Astrocyte (in vitro differentiated cells and primary cell): ENCODE data around the gene NECTIN1. TPM values are rescaled to one million over a fixed set of nuclear protein-coding genes. Genes with fewer than 3 reads are reported as not detected.

Source experiments
- DNase-seq: peaks from one replicate; pipeline ENCODE4 v3.0.0-alpha.2; 2010; ENCODE audit warnings: low read depth
- FAIRE-seq: peaks from 2 replicates; lab custom pipeline; 2011; peaks lifted over from hg19 to GRCh38; lab: Jason Lieb, UNC
- H2AFZ ChIP-seq: 2 replicates; pipeline ENCODE4 v1.6.0; 2012; ENCODE audit warnings: low read depth, low read length, inconsistent platforms
- H3K27ac ChIP-seq: 2 replicates; pipeline ENCODE4 v1.5.1; 2011; ENCODE audit warnings: low read depth, low read length, inconsistent platforms
- H3K27me3 ChIP-seq: 2 replicates; pipeline ENCODE4 v1.6.0; 2011; ENCODE audit warnings: low read length, inconsistent platforms; ENCODE audit not compliant: insufficient read depth
- H3K36me3 ChIP-seq: 2 replicates; pipeline ENCODE4 v1.5.1; 2011; ENCODE audit warnings: low read length, inconsistent platforms; ENCODE audit not compliant: insufficient read depth
- H3K4me1 ChIP-seq: 2 replicates; pipeline ENCODE4 v1.5.1; 2011; ENCODE audit warnings: low read length, inconsistent platforms; ENCODE audit not compliant: insufficient read depth
- H3K4me2 ChIP-seq: 2 replicates; pipeline ENCODE4 v1.6.0; 2012; ENCODE audit warnings: low read length, inconsistent platforms
- H3K4me3 ChIP-seq: 2 replicates; pipeline ENCODE4 v1.5.1; 2011; ENCODE audit warnings: low read depth, mild to moderate bottlenecking, low read length, inconsistent platforms; ENCODE audit not compliant: insufficient read depth
- H3K79me2 ChIP-seq: 2 replicates; pipeline ENCODE4 v1.6.0; 2012; ENCODE audit warnings: mild to moderate bottlenecking, low read length, inconsistent platforms; ENCODE audit not compliant: insufficient read depth
- H3K9ac ChIP-seq: 2 replicates; pipeline ENCODE4 v1.6.0; 2012; ENCODE audit warnings: mild to moderate bottlenecking, low read length, inconsistent platforms
- H3K9me3 ChIP-seq: 2 replicates; pipeline ENCODE4 v1.5.1; 2012; ENCODE audit warnings: low read depth, mild to moderate bottlenecking, low read length, inconsistent platforms; ENCODE audit not compliant: insufficient read depth
- H4K20me1 ChIP-seq: 2 replicates; pipeline ENCODE4 v1.6.0; 2012; ENCODE audit warnings: low read length, inconsistent platforms; ENCODE audit not compliant: insufficient read depth
- H3K27ac Mint-ChIP-seq: one replicate; pipeline ENCODE4 v1.8.0; 2021; ENCODE audit warnings: mild to moderate bottlenecking, mixed read lengths; ENCODE audit not compliant: unreplicated experiment
- H3K27me3 Mint-ChIP-seq: one replicate; pipeline ENCODE4 v1.8.0; 2021; ENCODE audit warnings: low read depth, mixed read lengths; ENCODE audit not compliant: unreplicated experiment
- H3K36me3 Mint-ChIP-seq: one replicate; pipeline ENCODE4 v1.8.0; 2021; ENCODE audit warnings: low read depth, mixed read lengths; ENCODE audit not compliant: unreplicated experiment
- H3K4me1 Mint-ChIP-seq: one replicate; pipeline ENCODE4 v1.8.0; 2021; ENCODE audit warnings: low read depth, mixed read lengths; ENCODE audit not compliant: unreplicated experiment
- H3K4me3 Mint-ChIP-seq: one replicate; pipeline ENCODE4 v1.8.0; 2021; ENCODE audit warnings: mild to moderate bottlenecking, moderate library complexity, mixed read lengths; ENCODE audit not compliant: unreplicated experiment
- H3K9me3 Mint-ChIP-seq: one replicate; pipeline ENCODE4 v1.8.0; 2021; ENCODE audit warnings: mild to moderate bottlenecking, mixed read lengths; ENCODE audit not compliant: unreplicated experiment
- EZH2 ChIP-seq: IDR thresholded peaks from 2 replicates; pipeline ENCODE4 v1.6.1; 2012; ENCODE audit warnings: mild to moderate bottlenecking, low read length, inconsistent platforms; ENCODE audit not compliant: insufficient read depth
- total RNA-seq: library from RNA; stranded (reverse); gene quantifications from 2 replicates; pipeline ENCODE4 v1.2.1, GENCODE V29; 2021
- TF ChIP-seq, protein P1 (sequence below): IDR thresholded peaks from 2 replicates; pipeline ENCODE4 v1.5.1; 2011; ENCODE audit warnings: low read depth, mild to moderate bottlenecking, inconsistent platforms, low read length, moderate library complexity; ENCODE audit not compliant: insufficient read depth

Gene NECTIN1
- total RNA-seq, 1 donor from 2014 or later, result 17.7 TPM

DNA sequence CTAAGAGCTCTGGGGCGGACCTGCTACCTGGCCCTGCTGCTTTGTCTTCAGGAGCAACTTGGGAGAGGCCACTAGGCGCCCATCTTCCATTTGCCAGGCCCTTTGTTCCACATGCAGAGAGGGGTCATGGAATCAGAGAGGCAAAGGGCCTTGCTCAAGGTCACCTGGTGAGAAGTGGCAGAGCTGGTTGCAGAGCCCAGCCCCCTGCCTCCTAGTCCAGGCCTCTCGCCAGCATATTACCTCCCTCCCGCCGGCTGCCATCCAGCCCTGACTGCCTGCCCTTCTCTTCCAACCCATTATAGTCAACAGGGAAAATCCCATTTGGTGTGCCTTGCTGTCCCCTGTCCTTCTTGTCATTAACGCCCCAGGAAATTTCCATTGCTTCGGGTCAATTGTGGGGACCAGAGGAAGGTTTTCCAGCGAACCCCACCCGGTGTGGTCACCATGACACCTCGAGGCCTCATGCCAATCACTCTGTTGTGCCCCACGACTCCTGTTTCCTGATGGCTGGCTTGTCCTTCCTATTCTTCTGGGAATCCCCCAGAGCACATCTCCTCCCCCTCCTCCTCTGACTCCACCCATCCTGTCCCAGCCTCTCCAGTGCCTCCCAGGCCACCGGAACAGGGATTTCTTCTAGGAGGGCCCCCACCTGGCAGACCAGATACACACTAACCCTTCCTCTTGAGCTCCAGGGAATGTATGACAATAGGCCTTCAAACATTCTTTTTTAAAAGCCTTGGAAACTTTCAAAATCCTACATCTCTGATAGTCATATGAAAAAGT lies 77.0 kb downstream of the NECTIN1 start:
- H3K9ac ChIP-seq, result no peak overlapping the region
- no peaks in the 10 kb centered on the region for H3K4me1 ChIP-seq
- Mint-ChIP-seq H3K4me1 (peaks cover 4% of the 10 kb centered on the region), H3K36me3 (no peaks in the 10 kb centered on the region), H3K27me3 (peaks cover 38% of the 10 kb centered on the region), H3K9me3 (peaks cover 4% of the 10 kb centered on the region), H3K27ac (no peak overlapping the region), H3K4me3 (no peak overlapping the region)
- H3K9me3 ChIP-seq, result no peaks in the 10 kb centered on the region
- no peak overlapping the region for H2AFZ ChIP-seq
- no peak overlapping the region for H3K27ac ChIP-seq
- H3K27me3 ChIP-seq, result no peaks in the 10 kb centered on the region
- no peaks in the 10 kb centered on the region for H4K20me1 ChIP-seq
- TF ChIP-seq, protein P1, sequence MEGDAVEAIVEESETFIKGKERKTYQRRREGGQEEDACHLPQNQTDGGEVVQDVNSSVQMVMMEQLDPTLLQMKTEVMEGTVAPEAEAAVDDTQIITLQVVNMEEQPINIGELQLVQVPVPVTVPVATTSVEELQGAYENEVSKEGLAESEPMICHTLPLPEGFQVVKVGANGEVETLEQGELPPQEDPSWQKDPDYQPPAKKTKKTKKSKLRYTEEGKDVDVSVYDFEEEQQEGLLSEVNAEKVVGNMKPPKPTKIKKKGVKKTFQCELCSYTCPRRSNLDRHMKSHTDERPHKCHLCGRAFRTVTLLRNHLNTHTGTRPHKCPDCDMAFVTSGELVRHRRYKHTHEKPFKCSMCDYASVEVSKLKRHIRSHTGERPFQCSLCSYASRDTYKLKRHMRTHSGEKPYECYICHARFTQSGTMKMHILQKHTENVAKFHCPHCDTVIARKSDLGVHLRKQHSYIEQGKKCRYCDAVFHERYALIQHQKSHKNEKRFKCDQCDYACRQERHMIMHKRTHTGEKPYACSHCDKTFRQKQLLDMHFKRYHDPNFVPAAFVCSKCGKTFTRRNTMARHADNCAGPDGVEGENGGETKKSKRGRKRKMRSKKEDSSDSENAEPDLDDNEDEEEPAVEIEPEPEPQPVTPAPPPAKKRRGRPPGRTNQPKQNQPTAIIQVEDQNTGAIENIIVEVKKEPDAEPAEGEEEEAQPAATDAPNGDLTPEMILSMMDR, result no peak
- TF ChIP-seq EZH2, result no peak
- no peaks in the 10 kb centered on the region for H3K36me3 ChIP-seq
- FAIRE-seq (no peak), DNase-seq (no peak)
- no peak overlapping the region for H3K4me2 ChIP-seq
- H3K4me3 ChIP-seq, result no peak overlapping the region
- no peaks in the 10 kb centered on the region for H3K79me2 ChIP-seq

DNA sequence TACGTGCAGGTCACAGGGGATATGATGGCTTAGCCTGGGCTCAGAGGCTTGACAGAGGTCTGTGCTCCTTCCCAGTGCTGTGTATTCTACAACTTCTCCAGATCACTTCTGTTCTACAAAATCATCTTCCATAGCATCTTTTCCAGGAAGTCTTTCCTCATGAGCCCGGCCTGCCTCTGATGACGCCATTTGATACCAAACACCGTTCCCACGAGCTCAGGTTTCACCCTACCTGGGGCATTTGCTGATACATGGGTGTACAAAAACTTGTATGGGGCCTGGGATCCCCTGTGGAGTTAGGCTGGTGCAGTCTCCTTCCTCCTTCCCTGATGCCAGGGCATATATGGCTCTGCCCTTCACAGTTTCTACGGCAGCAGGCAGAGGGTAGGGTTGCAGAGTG lies 78.7 kb downstream of the NECTIN1 start:
- Mint-ChIP-seq H3K27me3 (peaks cover 40% of the 10 kb centered on the region), H3K27ac (no peak overlapping the region), H3K9me3 (peaks cover 4% of the 10 kb centered on the region), H3K4me3 (no peak overlapping the region), H3K36me3 (no peaks in the 10 kb centered on the region), H3K4me1 (peaks cover 4% of the 10 kb centered on the region)
- no peaks in the 10 kb centered on the region for H3K79me2 ChIP-seq
- TF ChIP-seq, protein P1, result no peak
- TF ChIP-seq EZH2, result no peak
- FAIRE-seq (no peak), DNase-seq (no peak)
- H3K27me3 ChIP-seq, result peaks cover 3% of the 10 kb centered on the region
- no peak overlapping the region for H3K9ac ChIP-seq
- no peaks in the 10 kb centered on the region for H3K9me3 ChIP-seq
- no peak overlapping the region for H3K27ac ChIP-seq
- no peak overlapping the region for H2AFZ ChIP-seq
- no peaks in the 10 kb centered on the region for H3K4me1 ChIP-seq
- no peaks in the 10 kb centered on the region for H3K36me3 ChIP-seq
- no peaks in the 10 kb centered on the region for H4K20me1 ChIP-seq
- no peak overlapping the region for H3K4me2 ChIP-seq
- no peak overlapping the region for H3K4me3 ChIP-seq

DNA sequence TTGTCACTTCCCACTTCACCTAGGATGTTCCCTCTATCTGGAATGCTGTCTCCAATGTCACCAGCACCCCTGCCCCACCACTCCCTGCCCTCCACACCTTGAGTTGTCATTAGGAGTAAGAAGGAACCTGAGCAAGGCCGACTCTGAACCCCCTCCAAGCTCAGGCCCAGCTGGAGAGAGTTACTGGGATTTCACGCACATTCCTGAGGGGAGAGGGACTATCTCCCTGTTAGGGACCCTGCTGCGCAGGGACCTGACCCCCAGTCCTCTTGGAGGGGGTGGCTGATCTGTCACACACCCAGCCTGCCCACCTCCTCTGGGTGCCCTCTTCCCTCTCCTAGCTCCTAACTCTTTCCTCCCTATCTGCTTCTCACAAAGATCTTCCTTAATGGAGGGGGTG lies 81.7 kb downstream of the NECTIN1 start:
- FAIRE-seq, result no peak

More for the DNA sequence above, 81.7 kb downstream of the NECTIN1 start:
- no peak overlapping the region for H3K4me2 ChIP-seq
- H3K27ac Mint-ChIP-seq, result no peak overlapping the region
- no peaks in the 10 kb centered on the region for H3K79me2 ChIP-seq
- no peaks in the 10 kb centered on the region for H3K36me3 ChIP-seq
- TF ChIP-seq EZH2, result no peak
- H3K9me3 Mint-ChIP-seq, result peaks cover 4% of the 10 kb centered on the region
- no peak overlapping the region for H2AFZ ChIP-seq
- peaks cover 47% of the 10 kb centered on the region for H3K27me3 Mint-ChIP-seq
- H3K36me3 Mint-ChIP-seq, result no peaks in the 10 kb centered on the region
- H3K4me3 Mint-ChIP-seq, result no peak overlapping the region
- H4K20me1 ChIP-seq, result no peaks in the 10 kb centered on the region
- H3K27me3 ChIP-seq, result peaks cover 3% of the 10 kb centered on the region
- no peaks in the 10 kb centered on the region for H3K9me3 ChIP-seq
- no peak overlapping the region for H3K4me3 ChIP-seq
- DNase-seq, result no peak
- no peaks in the 10 kb centered on the region for H3K4me1 ChIP-seq
- no peak overlapping the region for H3K27ac ChIP-seq
- H3K4me1 Mint-ChIP-seq, result peaks cover under 1% of the 10 kb centered on the region
- no peak overlapping the region for H3K9ac ChIP-seq
